DND-41 (cell line): Measurements from ENCODE around the gene KCNAB1.

Experiments
- EZH2 ChIP-seq: IDR thresholded peaks from 3 replicates; pipeline ENCODE4 v1.6.1; 2012; ENCODE audit warnings: borderline replicate concordance, low read depth, mild to moderate bottlenecking, moderate library complexity, low read length, inconsistent platforms; ENCODE audit not compliant: severe bottlenecking
- TF ChIP-seq, protein P1 (sequence below): IDR thresholded peaks from 2 replicates; pipeline ENCODE4 v1.5.1; 2012; ENCODE audit warnings: borderline replicate concordance, low read length, moderate library complexity, mild to moderate bottlenecking; ENCODE audit not compliant: poor library complexity, severe bottlenecking; ENCODE audit errors: extremely low read depth

DNA sequence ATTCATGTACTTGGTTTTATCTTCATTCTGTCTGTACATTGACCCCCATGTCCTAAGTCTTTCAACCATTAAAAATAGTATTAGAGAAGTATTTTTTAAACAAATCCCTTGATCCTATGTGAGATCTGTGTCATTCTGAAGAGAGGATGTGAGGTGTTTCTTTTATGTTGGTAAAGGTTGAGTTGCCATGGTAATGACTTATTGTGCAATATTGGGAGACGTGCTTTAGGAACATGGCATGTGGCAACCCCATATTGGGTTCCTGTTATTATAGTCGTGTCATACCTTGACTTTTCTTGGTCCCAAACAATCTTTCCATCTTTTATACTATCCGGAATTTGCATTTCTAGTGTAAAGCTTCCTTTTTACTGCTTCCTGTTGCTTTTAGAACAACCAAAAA is 203.1 kb downstream of the KCNAB1 start:
- TF ChIP-seq, protein P1, sequence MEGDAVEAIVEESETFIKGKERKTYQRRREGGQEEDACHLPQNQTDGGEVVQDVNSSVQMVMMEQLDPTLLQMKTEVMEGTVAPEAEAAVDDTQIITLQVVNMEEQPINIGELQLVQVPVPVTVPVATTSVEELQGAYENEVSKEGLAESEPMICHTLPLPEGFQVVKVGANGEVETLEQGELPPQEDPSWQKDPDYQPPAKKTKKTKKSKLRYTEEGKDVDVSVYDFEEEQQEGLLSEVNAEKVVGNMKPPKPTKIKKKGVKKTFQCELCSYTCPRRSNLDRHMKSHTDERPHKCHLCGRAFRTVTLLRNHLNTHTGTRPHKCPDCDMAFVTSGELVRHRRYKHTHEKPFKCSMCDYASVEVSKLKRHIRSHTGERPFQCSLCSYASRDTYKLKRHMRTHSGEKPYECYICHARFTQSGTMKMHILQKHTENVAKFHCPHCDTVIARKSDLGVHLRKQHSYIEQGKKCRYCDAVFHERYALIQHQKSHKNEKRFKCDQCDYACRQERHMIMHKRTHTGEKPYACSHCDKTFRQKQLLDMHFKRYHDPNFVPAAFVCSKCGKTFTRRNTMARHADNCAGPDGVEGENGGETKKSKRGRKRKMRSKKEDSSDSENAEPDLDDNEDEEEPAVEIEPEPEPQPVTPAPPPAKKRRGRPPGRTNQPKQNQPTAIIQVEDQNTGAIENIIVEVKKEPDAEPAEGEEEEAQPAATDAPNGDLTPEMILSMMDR = no peak
- no peak for TF ChIP-seq EZH2
